Cortex of kidney (tissue), 1 donor: Measurements from ENCODE around the gene LRCH1.

Source experiments
- DNase-seq: peaks from one replicate; lab custom pipeline; 2025; lab: John Stamatoyannopoulos, UW

The LRCH1 gene

GRCh38 chr13:46639033-46639981 is 86.3 kb downstream of the LRCH1 start:
- no peak for DNase-seq

- DNase-seq, result no peak
Measured at GRCh38 chr13:46640843-46641242, 87.9 kb downstream of the LRCH1 start.

GRCh38 chr13:46641274-46642081 is 88.5 kb downstream of the LRCH1 start:
- DNase-seq, result no peak

- DNase-seq, result no peak
Measured at GRCh38 chr13:46642254-46642653, 89.3 kb downstream of the LRCH1 start.

- no peak for DNase-seq
Measured at GRCh38 chr13:46643165-46643777, 90.3 kb downstream of the LRCH1 start.

GRCh38 chr13:46644816-46645215 is 91.8 kb downstream of the LRCH1 start:
- no peak for DNase-seq

- no peak for DNase-seq
Measured at GRCh38 chr13:46647512-46648065, 94.6 kb downstream of the LRCH1 start.

- no peak for DNase-seq
Measured at GRCh38 chr13:46648166-46648607, 95.2 kb downstream of the LRCH1 start.

- DNase-seq, result no peak
Measured at GRCh38 chr13:46649816-46650215, 96.8 kb downstream of the LRCH1 start.

GRCh38 chr13:46654951-46655350 is 102.0 kb downstream of the LRCH1 start:
- no peak for DNase-seq

- no peak for DNase-seq
Measured at GRCh38 chr13:46655377-46656180, 102.6 kb downstream of the LRCH1 start.

- DNase-seq, result no peak
Measured at GRCh38 chr13:46656786-46657185, 103.8 kb downstream of the LRCH1 start.

- no peak for DNase-seq
Measured at GRCh38 chr13:46659413-46660065, 106.6 kb downstream of the LRCH1 start.

- DNase-seq, result no peak
Measured at GRCh38 chr13:46660416-46660815, 107.4 kb downstream of the LRCH1 start.

- DNase-seq, result no peak
Measured at GRCh38 chr13:46660857-46661256, 107.9 kb downstream of the LRCH1 start.

GRCh38 chr13:46662690-46663089 is 109.7 kb downstream of the LRCH1 start:
- DNase-seq, result no peak

GRCh38 chr13:46663206-46664037 is 110.5 kb downstream of the LRCH1 start:
- no peak for DNase-seq

- no peak for DNase-seq
Measured at GRCh38 chr13:46664195-46664594, 111.2 kb downstream of the LRCH1 start.

- DNase-seq, result no peak
Measured at GRCh38 chr13:46665248-46665632, 112.3 kb downstream of the LRCH1 start.
